MCF 10A (cell line): ENCODE data around the gene LRRC47. TPM values are rescaled to one million over a fixed set of nuclear protein-coding genes. Genes with fewer than 3 reads are reported as not detected.
A peak's percentile ranks its signal among the peaks of the same experiment; 100 is the strongest.

Experiments
- BruUV-seq: library from RNA; stranded (reverse); fragments of 400-500 nt; replicated peaks from 2 replicates; lab custom pipeline; 2021; lab: Mats Ljungman, UMichigan
- CTCF ChIA-PET: fragments of 300-600 bp; sonication (Branson Sonifier 250); formaldehyde crosslinking; extraction: SDS; loops from one replicate; lab custom pipeline; 2021; ENCODE audit warnings: antibody characterized with exemption, inconsistent platforms; lab: Yijun Ruan, JAX
- POLR2A ChIA-PET: fragments of 300-600, 350-650 bp; sonication (Branson Sonifier 250); formaldehyde crosslinking; extraction: SDS; loops from one replicate; lab custom pipeline; 2020; ENCODE audit warnings: antibody characterized with exemption, inconsistent platforms; lab: Yijun Ruan, JAX
- DNase-seq: peaks from one replicate; pipeline ENCODE4 v3.0.0-alpha.2; 2018; ENCODE audit not compliant: unreplicated experiment
- H3K27ac Mint-ChIP-seq: one replicate; pipeline ENCODE4 v1.8.0; 2022; ENCODE audit warnings: mild to moderate bottlenecking, low read depth, mixed read lengths; ENCODE audit not compliant: unreplicated experiment
- H3K27me3 Mint-ChIP-seq: one replicate; pipeline ENCODE4 v1.8.0; 2022; ENCODE audit warnings: mixed read lengths; ENCODE audit not compliant: insufficient read depth, unreplicated experiment
- H3K36me3 Mint-ChIP-seq: one replicate; pipeline ENCODE4 v1.8.0; 2022; ENCODE audit warnings: mild to moderate bottlenecking, moderate library complexity, mixed read lengths; ENCODE audit not compliant: insufficient read depth, unreplicated experiment
- H3K4me1 Mint-ChIP-seq: one replicate; pipeline ENCODE4 v1.8.0; 2022; ENCODE audit warnings: mixed read lengths; ENCODE audit not compliant: insufficient read depth, unreplicated experiment
- H3K4me3 Mint-ChIP-seq: one replicate; pipeline ENCODE4 v1.8.0; 2022; ENCODE audit warnings: mild to moderate bottlenecking, moderate library complexity, mixed read lengths; ENCODE audit not compliant: unreplicated experiment
- H3K9me3 Mint-ChIP-seq: one replicate; pipeline ENCODE4 v1.8.0; 2022; ENCODE audit warnings: mixed read lengths; ENCODE audit not compliant: unreplicated experiment
- CTCF ChIP-seq: fragments of 200-600 bp; IDR thresholded peaks from one replicate; pipeline ENCODE4 v1.8.0; 2022; ENCODE audit warnings: antibody characterized with exemption, mild to moderate bottlenecking; ENCODE audit not compliant: unreplicated experiment
- intact Hi-C: fragments of 100-400 bp; cut with micrococcal nuclease; formaldehyde crosslinking; loops from 2 replicates; pipeline ENCODE4 v1.14.1; 2022
- total RNA-seq: library from RNA; stranded (reverse); gene quantifications from 2 replicates; pipeline ENCODE4 v1.2.3, GENCODE V29; 2022

Gene LRRC47
- total RNA-seq, 1 experiment from 2014 or later: 46.1 TPM

- BruUV-seq: no TSS peak
- intact Hi-C loops: no loop called here
- no peaks in the 10 kb centered on the region for H3K9me3 Mint-ChIP-seq
- H3K4me3 Mint-ChIP-seq: no peak overlapping the region
- CTCF ChIA-PET: no interaction called here
- POLR2A ChIA-PET: no interaction called here
- DNase-seq: no peak
- H3K4me1 Mint-ChIP-seq: no peaks in the 10 kb centered on the region
- no peaks in the 10 kb centered on the region for H3K27me3 Mint-ChIP-seq
- no peak for TF ChIP-seq CTCF
- peaks cover 37% of the 10 kb centered on the region for H3K36me3 Mint-ChIP-seq
- no peak overlapping the region for H3K27ac Mint-ChIP-seq
These were observed 20.9 kb upstream of the LRRC47 start for GRCh38 chr1:3817138-3817740.

- no TSS peak for BruUV-seq
- Mint-ChIP-seq H3K27me3 (no peaks in the 10 kb centered on the region), H3K9me3 (no peaks in the 10 kb centered on the region), H3K4me1 (no peaks in the 10 kb centered on the region), H3K4me3 (no peak overlapping the region), H3K27ac (no peak overlapping the region), H3K36me3 (peaks cover 33% of the 10 kb centered on the region)
- DNase-seq: no peak
- intact Hi-C loops: no loop called here
- ChIA-PET POLR2A (no interaction called here), CTCF (no interaction called here)
- no peak for TF ChIP-seq CTCF
These were observed 20.2 kb upstream of the LRRC47 start for GRCh38 chr1:3816331-3817137.

GRCh38 chr1:3814771-3815561, 18.7 kb upstream of the LRRC47 start:
- TF ChIP-seq CTCF: no peak
- BruUV-seq: TSS peak; percentile 30
- no peaks in the 10 kb centered on the region for H3K9me3 Mint-ChIP-seq
- H3K27me3 Mint-ChIP-seq: no peaks in the 10 kb centered on the region
- intact Hi-C loops: no loop called here
- H3K4me3 Mint-ChIP-seq: no peak overlapping the region
- H3K4me1 Mint-ChIP-seq: no peaks in the 10 kb centered on the region
- peaks cover 22% of the 10 kb centered on the region for H3K36me3 Mint-ChIP-seq
- no peak for DNase-seq
- no peak overlapping the region for H3K27ac Mint-ChIP-seq
- POLR2A ChIA-PET: no interaction called here
- CTCF ChIA-PET: interaction anchor here (0.7 kb wide), 1 partner anchor 31 kb away, joined by 3 read pairs; no protein-coding TSS in a partner anchor

GRCh38 chr1:3814065-3814464, 17.8 kb upstream of the LRRC47 start:
- no TSS peak for BruUV-seq
- H3K4me3 Mint-ChIP-seq: no peak overlapping the region
- peaks cover 21% of the 10 kb centered on the region for H3K36me3 Mint-ChIP-seq
- no peak for DNase-seq
- CTCF ChIA-PET: no interaction called here
- no peaks in the 10 kb centered on the region for H3K4me1 Mint-ChIP-seq
- POLR2A ChIA-PET: no interaction called here
- intact Hi-C loops: no loop called here
- H3K9me3 Mint-ChIP-seq: no peaks in the 10 kb centered on the region
- TF ChIP-seq CTCF: no peak
- no peak overlapping the region for H3K27ac Mint-ChIP-seq
- H3K27me3 Mint-ChIP-seq: no peaks in the 10 kb centered on the region
